CD4-positive, alpha-beta T cell (primary cell): Measurements from ENCODE around the gene ARHGAP6. TPM values are rescaled to one million over a fixed set of nuclear protein-coding genes. Genes with fewer than 3 reads are reported as not detected.

Source experiments
- ATAC-seq: fragments of 200-7000 bp; cut with Tn5 transposase; one replicate; pipeline ENCODE4 v1.10.0; 2022; ENCODE audit warnings: mild to moderate bottlenecking; ENCODE audit not compliant: poor library complexity
- CTCF ChIA-PET: fragments of 350-600 bp; sonication (Branson Sonifier 250); formaldehyde crosslinking; loops from one replicate; lab custom pipeline; 2021; ENCODE audit warnings: antibody characterized with exemption, inconsistent platforms; lab: Charles Lee
- POLR2A ChIA-PET: fragments of 350-600 bp; sonication (Branson Sonifier 250); formaldehyde crosslinking; loops from one replicate; lab custom pipeline; 2021; ENCODE audit warnings: antibody characterized with exemption, inconsistent platforms; lab: Charles Lee
- DNase-seq, 14 experiments: peaks; one replicate each; pipeline ENCODE4 v3.0.0-alpha.2; 2013 to 2020; ENCODE audit warnings: mixed read lengths in 2 of 14
- H3K27ac ChIP-seq, 2 donors: one replicate each; pipeline versions ENCODE4 v1.5.1 to v1.7.0; 2013; ENCODE audit warnings: low read length in 2 of 2, low read depth in 1 of 2, mild to moderate bottlenecking in 1 of 2
- H3K27me3 ChIP-seq, 2 experiments: 1 replicate in 1 of 2; 2 replicates in 1 of 2; pipeline versions ENCODE4 v1.6.1 to v1.7.0; 2013; ENCODE audit warnings: low read length in 2 of 2, control low read depth in 1 of 2, mild to moderate bottlenecking in 1 of 2, moderate library complexity in 1 of 2; ENCODE audit not compliant: insufficient read depth in 2 of 2, control insufficient read depth in 1 of 2
- H3K36me3 ChIP-seq: one replicate; pipeline ENCODE4 v1.6.1; 2013; ENCODE audit warnings: low read length, control low read depth; ENCODE audit not compliant: insufficient read depth
- H3K4me1 ChIP-seq: one replicate; pipeline ENCODE4 v1.6.1; 2013; ENCODE audit warnings: low read length, control low read depth; ENCODE audit not compliant: insufficient read depth
- H3K4me3 ChIP-seq: one replicate; pipeline ENCODE4 v1.5.1; 2013; ENCODE audit warnings: mild to moderate bottlenecking, low read length, moderate library complexity
- H3K9me3 ChIP-seq, 2 experiments: 1 replicate in 1 of 2; 2 replicates in 1 of 2; pipeline versions ENCODE4 v1.6.1 to v1.7.0; 2013; ENCODE audit warnings: low read length in 2 of 2, mild to moderate bottlenecking in 2 of 2, control low read depth in 1 of 2, moderate library complexity in 1 of 2; ENCODE audit not compliant: control insufficient read depth in 1 of 2, insufficient read depth in 1 of 2
- H3K27ac Mint-ChIP-seq: one replicate; pipeline ENCODE4 v1.8.0; 2020; ENCODE audit warnings: mixed read lengths
- H3K27me3 Mint-ChIP-seq: one replicate; pipeline ENCODE4 v1.8.0; 2021; ENCODE audit warnings: mixed read lengths
- H3K36me3 Mint-ChIP-seq: one replicate; pipeline ENCODE4 v1.8.0; 2021; ENCODE audit warnings: low read depth, mixed read lengths
- H3K4me1 Mint-ChIP-seq: one replicate; pipeline ENCODE4 v1.8.0; 2021; ENCODE audit warnings: low read depth, mixed read lengths
- H3K4me3 Mint-ChIP-seq: one replicate; pipeline ENCODE4 v1.8.0; 2020; ENCODE audit warnings: mild to moderate bottlenecking, mixed read lengths
- H3K9me3 Mint-ChIP-seq: one replicate; pipeline ENCODE4 v1.8.0; 2020; ENCODE audit warnings: mixed read lengths
- CTCF ChIP-seq: fragments of 200-600 bp; IDR thresholded peaks from one replicate; pipeline ENCODE4 v1.8.0; 2022; ENCODE audit warnings: antibody characterized with exemption, mild to moderate bottlenecking
- intact Hi-C, 2 experiments: fragments of 100-400 bp; cut with DNase I in 1 of 2; cut with micrococcal nuclease in 1 of 2; formaldehyde crosslinking; loops; one replicate each; pipeline versions ENCODE4 v1.15.1 to v1.9.0; 2023 to 2025; cut with DNase I, micrococcal nuclease
- total RNA-seq, 174 experiments: library from RNA in 2 of 174; stranded (reverse) in 2 of 174; gene quantifications; one replicate each; pipeline ENCODE4 v1.2.3 and lab custom pipeline; 2021 to 2026

The ARHGAP6 gene
- total RNA-seq, 2 experiments from 2014 or later: not detected

- no peak for TF ChIP-seq CTCF
- Histone ChIP-seq H3K27ac (no peak overlapping the region), H3K36me3 (no peaks in the 10 kb centered on the region), H3K9me3 (no peaks in the 10 kb centered on the region), H3K27me3 (no peaks in the 10 kb centered on the region), H3K4me3 (no peak overlapping the region), H3K4me1 (no peaks in the 10 kb centered on the region)
- no peak for ATAC-seq
- H3K4me3 Mint-ChIP-seq: no peak overlapping the region
- no peaks in the 10 kb centered on the region for H3K27me3 Mint-ChIP-seq
- no peak overlapping the region for H3K27ac Mint-ChIP-seq
- ChIA-PET POLR2A (no interaction called here), CTCF (no interaction called here)
- intact Hi-C loops: no loop called here
- H3K36me3 Mint-ChIP-seq: no peaks in the 10 kb centered on the region
- H3K4me1 Mint-ChIP-seq: no peaks in the 10 kb centered on the region
- no peak for DNase-seq
- H3K9me3 Mint-ChIP-seq: no peaks in the 10 kb centered on the region
Measured at GRCh38 chrX:11159149-11159548, 506.6 kb downstream of the ARHGAP6 start.

GRCh38 chrX:11151799-11152559, 513.7 kb downstream of the ARHGAP6 start:
- DNase-seq: no peak
- H3K27ac Mint-ChIP-seq: no peak overlapping the region
- CTCF ChIA-PET: no interaction called here
- no peaks in the 10 kb centered on the region for H3K36me3 ChIP-seq
- no peaks in the 10 kb centered on the region for H3K9me3 ChIP-seq
- H3K9me3 Mint-ChIP-seq: no peaks in the 10 kb centered on the region
- no peaks in the 10 kb centered on the region for H3K4me1 Mint-ChIP-seq
- no peaks in the 10 kb centered on the region for H3K4me1 ChIP-seq
- intact Hi-C loops: no loop called here
- POLR2A ChIA-PET: no interaction called here
- H3K36me3 Mint-ChIP-seq: no peaks in the 10 kb centered on the region
- no peak for ATAC-seq
- no peak overlapping the region for H3K27ac ChIP-seq
- H3K27me3 Mint-ChIP-seq: peaks cover 2% of the 10 kb centered on the region
- no peak overlapping the region for H3K4me3 ChIP-seq
- no peak overlapping the region for H3K4me3 Mint-ChIP-seq
- no peaks in the 10 kb centered on the region for H3K27me3 ChIP-seq
- no peak for TF ChIP-seq CTCF

GRCh38 chrX:11148401-11148800, 517.3 kb downstream of the ARHGAP6 start:
- H3K9me3 ChIP-seq: no peaks in the 10 kb centered on the region
- Mint-ChIP-seq H3K27ac (no peak overlapping the region), H3K9me3 (no peaks in the 10 kb centered on the region), H3K27me3 (peaks cover 8% of the 10 kb centered on the region), H3K36me3 (no peaks in the 10 kb centered on the region), H3K4me3 (no peak overlapping the region), H3K4me1 (no peaks in the 10 kb centered on the region)
- POLR2A ChIA-PET: no interaction called here
- H3K27ac ChIP-seq: no peak overlapping the region
- DNase-seq: no peak
- H3K4me3 ChIP-seq: no peak overlapping the region
- no peaks in the 10 kb centered on the region for H3K27me3 ChIP-seq
- intact Hi-C loops: loop anchor here (10.0 kb wide), 1 partner anchor 386 kb away; no protein-coding TSS in a partner anchor
- no peak for TF ChIP-seq CTCF
- H3K36me3 ChIP-seq: no peaks in the 10 kb centered on the region
- no peaks in the 10 kb centered on the region for H3K4me1 ChIP-seq
- CTCF ChIA-PET: interaction anchor here (0.9 kb wide), 1 partner anchor 959 kb away, joined by 3 read pairs; no protein-coding TSS in a partner anchor
- no peak for ATAC-seq
